Mesendoderm (in vitro differentiated cells): ENCODE data around the gene THSD4.

Experiments
- DNase-seq: peaks from one replicate; pipeline ENCODE4 v3.0.0; 2013
- H2AK5ac ChIP-seq: 2 replicates; pipeline ENCODE4 v1.6.1; 2013; ENCODE audit warnings: low read length, inconsistent platforms
- H2BK120ac ChIP-seq: 2 replicates; pipeline ENCODE4 v1.6.1; 2013; ENCODE audit warnings: low read depth, mild to moderate bottlenecking, low read length, moderate library complexity, mixed read lengths
- H2BK15ac ChIP-seq: replicated peaks from 2 replicates; pipeline ENCODE4 v1.6.1; 2013; ENCODE audit warnings: low read depth, mild to moderate bottlenecking, moderate library complexity
- H2BK5ac ChIP-seq: 2 replicates; pipeline ENCODE4 v1.6.1; 2013; ENCODE audit warnings: low read length, inconsistent platforms
- H3K18ac ChIP-seq: 2 replicates; pipeline ENCODE4 v1.6.1; 2013; ENCODE audit warnings: mild to moderate bottlenecking, low read length, mixed read lengths
- H3K23ac ChIP-seq: one replicate; pipeline ENCODE4 v1.6.1; 2013; ENCODE audit warnings: low read length
- H3K27ac ChIP-seq: 2 replicates; pipeline ENCODE4 v1.5.1; 2013; ENCODE audit warnings: low read depth, mild to moderate bottlenecking, inconsistent platforms, low read length, moderate library complexity
- H3K27me3 ChIP-seq: 2 replicates; pipeline ENCODE4 v1.6.1; 2013; ENCODE audit warnings: low read length, control low read depth, mild to moderate bottlenecking, inconsistent platforms; ENCODE audit not compliant: insufficient read depth, poor library complexity
- H3K36me3 ChIP-seq: 2 replicates; pipeline ENCODE4 v1.6.1; 2013; ENCODE audit warnings: low read length, inconsistent platforms; ENCODE audit not compliant: control insufficient read depth, insufficient read depth
- H3K4ac ChIP-seq: one replicate; pipeline ENCODE4 v1.6.1; 2013; ENCODE audit warnings: low read depth, mild to moderate bottlenecking, low read length, moderate library complexity
- H3K4me1 ChIP-seq: 2 replicates; pipeline ENCODE4 v1.6.1; 2013; ENCODE audit warnings: low read depth, low read length, inconsistent platforms; ENCODE audit not compliant: control insufficient read depth
- H3K4me2 ChIP-seq: 2 replicates; pipeline ENCODE4 v1.6.1; 2013; ENCODE audit warnings: low read length
- H3K4me3 ChIP-seq: 2 replicates; pipeline ENCODE4 v1.5.1; 2013; ENCODE audit warnings: mild to moderate bottlenecking, low read length
- H3K56ac ChIP-seq: one replicate; pipeline ENCODE4 v1.6.1; 2013; ENCODE audit warnings: low read length
- H3K79me1 ChIP-seq: 2 replicates; pipeline ENCODE4 v1.6.1; 2013; ENCODE audit warnings: low read length, inconsistent platforms
- H3K79me2 ChIP-seq: 2 replicates; pipeline ENCODE4 v1.6.1; 2013; ENCODE audit warnings: mild to moderate bottlenecking, low read length; ENCODE audit not compliant: control insufficient read depth, insufficient read depth
- H3K9ac ChIP-seq: 2 replicates; pipeline ENCODE4 v1.6.1; 2013; ENCODE audit warnings: low read length, inconsistent platforms
- H4K5ac ChIP-seq: one replicate; pipeline ENCODE4 v1.6.1; 2013; ENCODE audit warnings: low read length
- H4K8ac ChIP-seq: one replicate; pipeline ENCODE4 v1.6.1; 2013; ENCODE audit warnings: low read depth, mild to moderate bottlenecking, control low read depth, low read length, moderate library complexity
- WGBS: extraction: QIAGEN DNeasy Blood & Tissue Kit; methylation state at CpG from one replicate; pipeline ENCODE4 v1.1.7; 2013; ENCODE audit warnings: low lambda C conversion rate, missing lambda C conversion rate; ENCODE audit not compliant: insufficient coverage; ENCODE audit errors: extremely low coverage; 5-methylcytosine and 5-hydroxymethylcytosine counted together

The THSD4 gene

DNA sequence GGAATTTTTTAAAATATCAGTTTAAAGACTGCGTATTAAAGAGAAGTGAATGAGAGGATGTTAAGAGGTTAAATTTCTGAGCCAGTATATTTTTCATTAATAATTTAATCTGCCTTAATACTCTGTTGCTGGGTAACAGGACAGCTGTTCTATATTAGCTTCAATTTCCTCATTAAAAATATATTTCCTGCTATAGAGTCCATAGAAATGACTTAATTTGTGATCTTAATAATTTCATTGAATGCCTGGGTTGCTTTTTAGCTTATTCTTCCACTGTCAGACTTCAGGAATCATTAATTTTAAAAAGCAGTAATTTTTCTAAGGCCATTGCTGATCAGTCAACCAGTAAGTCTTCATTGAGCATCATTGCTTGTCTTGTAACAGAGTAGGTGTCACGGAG, 129.0 kb downstream of the THSD4 start:
- DNase-seq = no peak
- no peak overlapping the region for H3K9ac ChIP-seq
- no peak overlapping the region for H4K8ac ChIP-seq
- H2BK5ac ChIP-seq = no peak overlapping the region
- no peak overlapping the region for H3K4ac ChIP-seq
- H2BK120ac ChIP-seq = no peak overlapping the region
- no peak overlapping the region for H3K18ac ChIP-seq
- no peaks in the 10 kb centered on the region for H3K27me3 ChIP-seq
- WGBS = no CpG with 5 or more reads among the region's 2 CpGs
- H3K79me2 ChIP-seq = no peaks in the 10 kb centered on the region
- no peak overlapping the region for H3K23ac ChIP-seq
- no peak overlapping the region for H2BK15ac ChIP-seq
- H3K27ac ChIP-seq = no peak overlapping the region
- no peak overlapping the region for H2AK5ac ChIP-seq
- no peaks in the 10 kb centered on the region for H3K4me1 ChIP-seq
- H3K4me3 ChIP-seq = no peak overlapping the region
- no peak overlapping the region for H3K4me2 ChIP-seq
- no peak overlapping the region for H4K5ac ChIP-seq
- no peaks in the 10 kb centered on the region for H3K79me1 ChIP-seq
- no peak overlapping the region for H3K56ac ChIP-seq
- no peaks in the 10 kb centered on the region for H3K36me3 ChIP-seq

DNA sequence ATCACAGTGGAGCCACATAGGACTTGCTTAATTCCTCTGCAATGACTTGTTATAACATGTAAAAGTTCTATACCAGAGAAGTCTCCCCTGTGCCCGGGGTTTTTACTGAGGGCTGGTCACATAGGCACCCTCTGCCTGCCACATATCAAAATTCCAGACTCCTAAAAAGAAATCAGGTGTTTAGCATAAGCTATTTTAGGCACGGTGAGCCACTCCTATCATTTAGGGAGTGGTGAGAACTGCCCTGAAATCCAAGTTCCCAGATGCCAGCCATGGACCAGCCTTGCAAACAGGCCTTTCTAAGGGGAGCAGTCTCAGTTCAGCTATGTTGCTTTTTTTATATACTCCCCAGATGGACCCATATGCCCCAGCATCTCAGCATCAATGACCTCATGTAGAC, 130.3 kb downstream of the THSD4 start:
- H3K23ac ChIP-seq = no peak overlapping the region
- H3K27me3 ChIP-seq = no peaks in the 10 kb centered on the region
- H2BK15ac ChIP-seq = no peak overlapping the region
- no peak overlapping the region for H4K8ac ChIP-seq
- no peak overlapping the region for H4K5ac ChIP-seq
- H2BK120ac ChIP-seq = no peak overlapping the region
- H3K4me2 ChIP-seq = no peak overlapping the region
- no peak overlapping the region for H3K27ac ChIP-seq
- no peak overlapping the region for H3K56ac ChIP-seq
- no peak overlapping the region for H3K4ac ChIP-seq
- H3K79me1 ChIP-seq = no peaks in the 10 kb centered on the region
- no peak overlapping the region for H2BK5ac ChIP-seq
- no peak for DNase-seq
- no peak overlapping the region for H3K9ac ChIP-seq
- no peaks in the 10 kb centered on the region for H3K4me1 ChIP-seq
- no peaks in the 10 kb centered on the region for H3K79me2 ChIP-seq
- WGBS = no CpG with 5 or more reads among the region's 2 CpGs
- no peaks in the 10 kb centered on the region for H3K36me3 ChIP-seq
- H3K4me3 ChIP-seq = no peak overlapping the region
- H3K18ac ChIP-seq = no peak overlapping the region
- no peak overlapping the region for H2AK5ac ChIP-seq

DNA sequence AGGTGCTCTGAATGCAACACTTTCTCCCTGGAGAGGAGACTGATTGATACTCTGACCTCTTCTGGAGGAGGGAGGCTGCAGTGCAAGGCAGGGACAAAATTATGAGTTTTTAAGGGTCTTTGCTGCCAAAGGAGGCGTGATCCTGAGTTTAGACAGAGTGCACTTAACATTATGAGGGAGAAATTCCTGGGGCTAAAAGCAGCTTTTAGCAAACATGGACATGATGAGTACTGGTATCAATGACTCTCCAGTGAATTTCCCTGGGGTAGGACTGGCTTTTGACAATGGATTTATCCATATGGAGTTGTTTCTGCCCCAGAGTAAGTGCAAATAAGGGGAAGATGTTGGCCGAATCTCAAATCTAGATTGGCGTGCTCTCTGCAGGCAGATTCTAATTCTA, 133.1 kb downstream of the THSD4 start:
- Histone ChIP-seq H3K4me2 (no peak overlapping the region), H4K8ac (no peak overlapping the region)

DNA sequence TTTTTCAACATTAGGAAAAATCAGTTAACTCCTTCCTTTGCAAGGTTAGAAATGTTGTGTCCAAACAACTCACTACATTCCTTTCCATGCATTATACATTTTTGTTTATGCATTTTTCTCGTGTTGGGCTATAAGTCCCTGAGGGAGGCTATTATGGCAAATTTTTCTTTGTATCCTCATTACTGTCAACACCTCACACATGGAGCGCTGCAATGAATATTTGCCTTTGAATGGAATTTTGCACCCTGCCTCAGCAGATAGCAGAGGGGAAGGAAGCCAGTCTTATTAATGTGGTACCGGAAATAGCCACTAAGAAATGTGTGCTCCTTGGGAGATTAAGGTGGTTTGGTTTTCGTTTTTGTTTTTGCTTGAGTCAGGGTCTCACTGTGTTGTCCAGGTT, 134.7 kb downstream of the THSD4 start:
- H3K27ac ChIP-seq = no peak overlapping the region
- no peak overlapping the region for H4K5ac ChIP-seq
- no peaks in the 10 kb centered on the region for H3K79me2 ChIP-seq
- no peak overlapping the region for H3K56ac ChIP-seq
- H2BK15ac ChIP-seq = no peak overlapping the region
- no peak overlapping the region for H3K4me2 ChIP-seq
- H2BK5ac ChIP-seq = no peak overlapping the region
- H3K79me1 ChIP-seq = no peaks in the 10 kb centered on the region
- H3K9ac ChIP-seq = no peak overlapping the region
- WGBS = no CpG with 5 or more reads among the region's 4 CpGs
- no peak overlapping the region for H3K23ac ChIP-seq
- H3K4me3 ChIP-seq = no peak overlapping the region
- no peak overlapping the region for H2AK5ac ChIP-seq
- no peak overlapping the region for H3K4ac ChIP-seq
- no peaks in the 10 kb centered on the region for H3K36me3 ChIP-seq
- no peak for DNase-seq
- H3K18ac ChIP-seq = no peak overlapping the region
- H2BK120ac ChIP-seq = no peak overlapping the region
- no peaks in the 10 kb centered on the region for H3K27me3 ChIP-seq
- H4K8ac ChIP-seq = no peak overlapping the region
- no peaks in the 10 kb centered on the region for H3K4me1 ChIP-seq

More for the DNA sequence above, 133.1 kb downstream of the THSD4 start:
- Histone ChIP-seq H2AK5ac (no peak overlapping the region), H3K4ac (no peak overlapping the region), H2BK15ac (no peak overlapping the region), H4K5ac (no peak overlapping the region), H3K79me2 (no peaks in the 10 kb centered on the region), H3K18ac (no peak overlapping the region), H3K4me1 (no peaks in the 10 kb centered on the region), H3K27ac (no peak overlapping the region), H3K27me3 (no peaks in the 10 kb centered on the region), H3K4me3 (no peak overlapping the region), H3K79me1 (no peaks in the 10 kb centered on the region), H2BK120ac (no peak overlapping the region), H3K23ac (no peak overlapping the region), H3K9ac (no peak overlapping the region), H3K36me3 (no peaks in the 10 kb centered on the region), H3K56ac (no peak overlapping the region), H2BK5ac (no peak overlapping the region)
- no CpG with 5 or more reads among the region's 3 CpGs for WGBS
- DNase-seq = no peak

DNA sequence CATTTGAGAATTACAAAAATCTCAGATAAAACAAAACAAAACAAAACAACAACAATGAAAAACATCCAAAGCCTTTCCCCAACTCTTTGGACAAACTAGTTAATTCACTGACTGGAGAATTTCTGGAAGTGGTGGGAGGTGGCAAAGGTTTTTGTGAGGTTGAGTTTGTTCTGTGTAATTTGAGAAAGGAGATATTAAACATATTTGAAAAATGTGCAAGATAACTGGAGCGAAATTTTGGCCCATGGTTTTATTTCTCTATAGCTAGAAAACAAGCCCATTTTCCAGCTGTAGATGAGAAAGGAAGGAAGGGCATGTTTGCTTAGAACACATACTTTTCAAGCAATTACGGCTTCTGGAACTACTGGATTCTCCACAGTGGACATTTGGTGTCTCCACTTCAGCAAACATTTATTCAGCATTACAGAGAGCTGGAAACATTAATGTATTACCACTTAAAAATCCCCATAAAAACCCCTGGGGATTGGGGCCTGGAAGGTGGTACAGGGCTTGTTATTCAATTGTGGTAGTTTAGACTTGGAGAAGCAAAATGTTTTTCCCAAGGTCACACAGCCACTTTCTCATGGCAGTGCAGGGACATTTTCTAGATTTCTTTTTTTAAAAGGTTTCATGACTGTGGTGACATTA, 135.8 kb downstream of the THSD4 start:
- Histone ChIP-seq H3K4me2 (no peak overlapping the region), H3K18ac (no peak overlapping the region), H4K5ac (no peak overlapping the region), H3K79me2 (no peaks in the 10 kb centered on the region), H3K9ac (no peak overlapping the region), H2BK120ac (no peak overlapping the region), H3K27me3 (no peaks in the 10 kb centered on the region), H3K27ac (no peak overlapping the region), H3K4ac (no peak overlapping the region), H3K4me3 (no peak overlapping the region), H3K36me3 (no peaks in the 10 kb centered on the region), H2BK5ac (no peak overlapping the region), H2AK5ac (no peak overlapping the region), H3K4me1 (no peaks in the 10 kb centered on the region), H3K56ac (no peak overlapping the region), H2BK15ac (no peak overlapping the region), H4K8ac (no peak overlapping the region), H3K79me1 (no peaks in the 10 kb centered on the region), H3K23ac (no peak overlapping the region)
- no peak for DNase-seq
- 100% methylated on average over 1 of the region's 2 CpGs for WGBS

DNA sequence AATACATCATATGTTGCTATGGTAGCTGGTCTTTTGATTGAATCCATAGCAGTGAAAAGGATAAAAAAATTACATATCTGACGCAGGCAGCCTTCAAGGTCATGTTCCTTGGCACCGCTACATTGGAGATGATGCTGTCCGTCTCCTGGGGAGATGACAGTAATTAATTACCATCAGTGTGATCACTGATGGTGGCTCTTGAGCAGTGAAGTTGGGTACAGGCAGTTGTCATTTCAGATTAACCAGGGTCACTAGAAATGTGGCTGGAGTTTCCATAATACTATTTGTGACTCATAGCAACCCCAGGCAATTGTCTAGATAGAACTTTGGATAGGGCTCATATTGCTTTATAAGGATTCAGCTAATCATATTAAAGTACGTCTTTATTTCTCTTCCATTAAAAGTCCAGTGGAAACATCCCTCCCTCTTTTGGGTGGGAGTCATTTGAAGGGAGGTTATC, 136.3 kb downstream of the THSD4 start:
- Histone ChIP-seq H3K79me2 (no peaks in the 10 kb centered on the region), H3K4me3 (no peak overlapping the region), H3K27ac (no peak overlapping the region), H2BK15ac (no peak overlapping the region), H4K5ac (no peak overlapping the region), H3K4me2 (no peak overlapping the region), H3K18ac (no peak overlapping the region), H3K36me3 (no peaks in the 10 kb centered on the region), H4K8ac (no peak overlapping the region), H2BK120ac (no peak overlapping the region), H3K9ac (no peak overlapping the region), H3K23ac (no peak overlapping the region), H3K79me1 (no peaks in the 10 kb centered on the region), H3K27me3 (no peaks in the 10 kb centered on the region), H2AK5ac (no peak overlapping the region), H3K56ac (no peak overlapping the region), H2BK5ac (no peak overlapping the region), H3K4ac (no peak overlapping the region), H3K4me1 (no peaks in the 10 kb centered on the region)
- DNase-seq = no peak
- WGBS = no CpG with 5 or more reads among the region's 4 CpGs
